Endothelial cell of umbilical vein (primary cell): ENCODE measurements around the gene LINC01488. TPM values are rescaled to one million over a fixed set of nuclear protein-coding genes. Genes with fewer than 3 reads are reported as not detected.

Source experiments
- BruUV-seq: library from RNA; stranded (reverse); fragments of 400-500 nt; replicated peaks from 2 replicates; lab custom pipeline; 2021; lab: Mats Ljungman, UMichigan
- CTCF ChIA-PET: fragments of 300-600, 350-600 bp; sonication (Branson Sonifier 250); formaldehyde crosslinking; loops from one replicate; lab custom pipeline; 2021; ENCODE audit warnings: antibody characterized with exemption, inconsistent platforms; lab: Charles Lee
- POLR2A ChIA-PET: fragments of 300-600, 350-600 bp; sonication (Branson Sonifier 250); formaldehyde crosslinking; loops from one replicate; lab custom pipeline; 2021; ENCODE audit warnings: antibody characterized with exemption, inconsistent platforms; lab: Charles Lee
- DNase-seq: peaks from one replicate; pipeline ENCODE4 v3.0.0-alpha.2; 2011; ENCODE audit warnings: low read depth, low spot score
- FAIRE-seq: peaks from 2 replicates; lab custom pipeline; 2011; peaks lifted over from hg19 to GRCh38; lab: Jason Lieb, UNC
- H2AFZ ChIP-seq: 2 replicates; pipeline ENCODE4 v1.6.0; 2012; ENCODE audit warnings: low read depth, low read length, control low read depth, inconsistent platforms
- H3K27ac ChIP-seq: 2 replicates; pipeline ENCODE4 v1.5.1; 2011; ENCODE audit warnings: low read depth, mild to moderate bottlenecking, control low read depth, low read length, moderate library complexity; ENCODE audit not compliant: insufficient read depth
- H3K27me3 ChIP-seq, 2 experiments: 2 replicates each; pipeline versions ENCODE4 v1.6.0 to v1.6.1; 2011; ENCODE audit warnings: low read length in 2 of 2, mixed read lengths in 1 of 2; ENCODE audit not compliant: control insufficient read depth in 2 of 2, insufficient read depth in 2 of 2
- H3K36me3 ChIP-seq, 2 experiments: 2 replicates in 1 of 2; 3 replicates in 1 of 2; pipeline ENCODE4 v1.5.1; 2011; ENCODE audit warnings: low read length in 2 of 2, mild to moderate bottlenecking in 1 of 2, moderate library complexity in 1 of 2; ENCODE audit not compliant: control insufficient read depth in 2 of 2, insufficient read depth in 2 of 2; ENCODE audit errors: extremely low read depth in 1 of 2
- H3K4me1 ChIP-seq: 3 replicates; pipeline ENCODE4 v1.5.1; 2011; ENCODE audit warnings: mild to moderate bottlenecking, low read length; ENCODE audit not compliant: control insufficient read depth, insufficient read depth; ENCODE audit errors: extremely low read depth
- H3K4me2 ChIP-seq: 2 replicates; pipeline ENCODE4 v1.6.1; 2011; ENCODE audit warnings: low read length, control low read depth, mixed read lengths; ENCODE audit not compliant: insufficient read depth
- H3K4me3 ChIP-seq, 3 experiments: fragments of 200-600 bp in 1 of 3; sonication (generic), shearing (Covaris generic) in 1 of 3; replicated peaks in 1 of 3; 2 replicates each; pipeline ENCODE4 v1.5.1; 2011 to 2016; ENCODE audit warnings: control low read depth in 3 of 3, low read length in 3 of 3, mild to moderate bottlenecking in 2 of 3, inconsistent platforms in 1 of 3, low read depth in 1 of 3, moderate library complexity in 1 of 3; ENCODE audit not compliant: insufficient read depth in 1 of 3
- H3K79me2 ChIP-seq: 2 replicates; pipeline ENCODE4 v1.6.0; 2012; ENCODE audit warnings: low read length, inconsistent platforms; ENCODE audit not compliant: control insufficient read depth, insufficient read depth
- H3K9ac ChIP-seq: replicated peaks from 2 replicates; pipeline ENCODE3; 2011; ENCODE audit warnings: low read length, control low read depth; ENCODE audit not compliant: insufficient read depth; ENCODE audit errors: extremely low read depth
- H3K9me1 ChIP-seq: replicated peaks from 3 replicates; pipeline ENCODE4 v1.6.0; 2011; ENCODE audit warnings: mild to moderate bottlenecking, low read length; ENCODE audit not compliant: control insufficient read depth, insufficient read depth; ENCODE audit errors: extremely low read depth
- H3K9me3 ChIP-seq: replicated peaks from 2 replicates; pipeline ENCODE4 v1.5.1; 2012; ENCODE audit warnings: low read length, inconsistent platforms; ENCODE audit not compliant: control insufficient read depth, insufficient read depth
- H4K20me1 ChIP-seq: replicated peaks from 2 replicates; pipeline ENCODE3; 2011; ENCODE audit warnings: mild to moderate bottlenecking, low read length; ENCODE audit not compliant: control insufficient read depth, insufficient read depth; ENCODE audit errors: extremely low read depth
- EZH2 ChIP-seq: IDR thresholded peaks from 2 replicates; pipeline ENCODE4 v1.6.1; 2012; ENCODE audit warnings: borderline replicate concordance, low read depth, mild to moderate bottlenecking, moderate library complexity, low read length, inconsistent platforms; ENCODE audit not compliant: severe bottlenecking
- FOS ChIP-seq: IDR thresholded peaks from 2 replicates; pipeline ENCODE4 v1.6.1; 2011; ENCODE audit warnings: mild to moderate bottlenecking, low read length, moderate library complexity, borderline replicate concordance; ENCODE audit not compliant: insufficient read depth
- GATA2 ChIP-seq: IDR thresholded peaks from 2 replicates; pipeline ENCODE4 v1.7.0; 2011; ENCODE audit warnings: low read depth, mild to moderate bottlenecking, moderate library complexity, mixed read lengths, low read length; ENCODE audit not compliant: insufficient read length, insufficient read depth
- JUN ChIP-seq: IDR thresholded peaks from 2 replicates; pipeline ENCODE4 v1.6.1; 2011; ENCODE audit warnings: borderline replicate concordance, low read depth; ENCODE audit not compliant: insufficient read length, insufficient read depth
- MYC ChIP-seq: IDR thresholded peaks from one replicate; pipeline ENCODE4 v1.6.1; 2011; ENCODE audit warnings: mild to moderate bottlenecking, low read depth, low read length
- POLR2A ChIP-seq: IDR thresholded peaks from 2 replicates; pipeline ENCODE4 v1.6.1; 2012; ENCODE audit warnings: low read depth, mild to moderate bottlenecking, control low read depth, low read length
- POLR2AphosphoS5 ChIP-seq: IDR thresholded peaks from 2 replicates; pipeline ENCODE4 v1.6.1; 2012; ENCODE audit warnings: low read depth, mild to moderate bottlenecking, control low read depth, low read length, moderate library complexity; ENCODE audit not compliant: insufficient read depth
- dilution Hi-C: fragments of 300-500 bp; cut with MboI; formaldehyde crosslinking; loops from one replicate; pipeline ENCODE4 v1.15.0; 2019; ENCODE audit warnings: low sequenced_read_pairs; ENCODE audit not compliant: extremely low pct_ligation_motif_present
- intact Hi-C: fragments of 100-400 bp; cut with micrococcal nuclease; formaldehyde crosslinking; loops from one replicate; pipeline ENCODE4 v1.10.0; 2022
- polyA plus RNA-seq, 4 experiments: library from polyadenylated mRNA; depleted of rRNA in 3 of 4; stranded (reverse) in 3 of 4; unstranded in 1 of 4; fragments of >200 nt; gene quantifications; 2 replicates each; pipeline versions ENCODE4 v1.2.1 to v1.2.3, GENCODE V29; 2011 to 2012; ENCODE audit warnings: missing spikeins in 1 of 4
- total RNA-seq: library from RNA; stranded (reverse); gene quantifications from 2 replicates; pipeline ENCODE4 v1.2.3, GENCODE V29; 2021
- TF ChIP-seq, protein P1 (sequence below), 2 donors: IDR thresholded peaks; 1 replicate in 1 of 2; 2 replicates in 1 of 2; pipeline ENCODE4 v1.5.1; 2011; ENCODE audit warnings: low read length in 2 of 2, mild to moderate bottlenecking in 2 of 2, moderate library complexity in 2 of 2, control low read depth in 1 of 2, inconsistent platforms in 1 of 2, low read depth in 1 of 2; ENCODE audit not compliant: insufficient read depth in 1 of 2; ENCODE audit errors: extremely low read depth in 1 of 2
- TF ChIP-seq, protein P2 (sequence below): IDR thresholded peaks from 2 replicates; pipeline ENCODE4 v1.6.1; 2011; ENCODE audit not compliant: insufficient read depth, insufficient read length

The LINC01488 gene
- total and polyA plus RNA-seq, 2 donors (not counting 3 experiments of a cell fraction or from before 2014, with no cell fraction given), result not detected

DNA sequence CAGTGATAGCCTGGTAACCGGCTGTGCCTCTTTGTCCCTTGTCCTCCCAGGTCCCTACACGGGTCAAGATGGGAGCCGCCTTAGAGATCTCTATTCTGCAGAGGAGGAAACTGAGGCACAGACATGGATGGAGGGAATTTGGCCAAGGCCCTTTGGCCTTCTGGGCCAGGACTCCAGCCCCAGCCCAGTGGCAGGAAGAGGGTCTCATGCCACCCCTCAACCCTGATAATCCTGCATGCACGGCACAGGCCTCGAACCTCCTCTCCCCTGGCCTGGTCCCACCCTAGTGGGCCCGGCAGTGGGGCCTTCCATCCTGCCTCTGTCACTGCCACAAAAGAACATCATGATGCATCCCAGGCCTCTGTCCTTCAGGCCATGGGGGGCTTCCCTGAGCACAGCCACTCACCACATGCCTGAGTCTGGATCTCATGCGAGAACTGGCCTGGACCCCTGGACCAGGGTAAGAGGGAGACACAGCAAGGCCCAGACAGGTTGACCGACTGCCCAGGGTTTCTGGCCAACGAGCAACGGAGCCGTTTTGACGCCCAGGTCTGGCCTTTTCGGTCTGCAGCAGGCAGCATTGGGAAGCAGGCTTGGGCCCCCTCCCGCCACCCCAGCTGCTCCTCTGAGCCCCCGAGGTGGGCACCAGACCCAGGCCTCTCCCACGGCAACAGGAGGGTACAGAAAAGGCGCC lies 6.5 kb downstream of the LINC01488 start:
- BruUV-seq, result no TSS peak
- Histone ChIP-seq H3K27ac (no peak overlapping the region), H3K4me2 (no peak overlapping the region), H3K4me3 (no peak overlapping the region), H3K36me3 (no peaks in the 10 kb centered on the region), H3K4me1 (no peaks in the 10 kb centered on the region), H3K79me2 (no peaks in the 10 kb centered on the region), H3K9me3 (no peaks in the 10 kb centered on the region), H3K27me3 (no peaks in the 10 kb centered on the region), H2AFZ (no peak overlapping the region), H3K9me1 (no peaks in the 10 kb centered on the region), H3K9ac (no peak overlapping the region), H4K20me1 (no peaks in the 10 kb centered on the region)
- dilution Hi-C loops, result no loop called here
- ChIA-PET POLR2A (no interaction called here), CTCF (no interaction called here)
- DNase-seq (no peak), FAIRE-seq (no peak)
- TF ChIP-seq POLR2AphosphoS5, result no peak
- no peak for TF ChIP-seq GATA2
- TF ChIP-seq EZH2, result no peak
- TF ChIP-seq MYC, result no peak
- no peak for TF ChIP-seq JUN
- no peak for TF ChIP-seq POLR2A
- TF ChIP-seq, protein P1, sequence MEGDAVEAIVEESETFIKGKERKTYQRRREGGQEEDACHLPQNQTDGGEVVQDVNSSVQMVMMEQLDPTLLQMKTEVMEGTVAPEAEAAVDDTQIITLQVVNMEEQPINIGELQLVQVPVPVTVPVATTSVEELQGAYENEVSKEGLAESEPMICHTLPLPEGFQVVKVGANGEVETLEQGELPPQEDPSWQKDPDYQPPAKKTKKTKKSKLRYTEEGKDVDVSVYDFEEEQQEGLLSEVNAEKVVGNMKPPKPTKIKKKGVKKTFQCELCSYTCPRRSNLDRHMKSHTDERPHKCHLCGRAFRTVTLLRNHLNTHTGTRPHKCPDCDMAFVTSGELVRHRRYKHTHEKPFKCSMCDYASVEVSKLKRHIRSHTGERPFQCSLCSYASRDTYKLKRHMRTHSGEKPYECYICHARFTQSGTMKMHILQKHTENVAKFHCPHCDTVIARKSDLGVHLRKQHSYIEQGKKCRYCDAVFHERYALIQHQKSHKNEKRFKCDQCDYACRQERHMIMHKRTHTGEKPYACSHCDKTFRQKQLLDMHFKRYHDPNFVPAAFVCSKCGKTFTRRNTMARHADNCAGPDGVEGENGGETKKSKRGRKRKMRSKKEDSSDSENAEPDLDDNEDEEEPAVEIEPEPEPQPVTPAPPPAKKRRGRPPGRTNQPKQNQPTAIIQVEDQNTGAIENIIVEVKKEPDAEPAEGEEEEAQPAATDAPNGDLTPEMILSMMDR (IDR thresholded peaks at IDR 0.05; ENCODE audit: extremely low read depth in 1 of 2, insufficient read depth in 1 of 2, low read depth in 1 of 2, low read length in 2 of 2), result no peak
- TF ChIP-seq, protein P2, sequence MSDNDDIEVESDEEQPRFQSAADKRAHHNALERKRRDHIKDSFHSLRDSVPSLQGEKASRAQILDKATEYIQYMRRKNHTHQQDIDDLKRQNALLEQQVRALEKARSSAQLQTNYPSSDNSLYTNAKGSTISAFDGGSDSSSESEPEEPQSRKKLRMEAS, result no peak
- no peak for TF ChIP-seq FOS
- intact Hi-C loops, result no loop called here
